OCI-LY1 (cell line): ENCODE data around the gene COBL.

Experiments
- CTCF ChIP-seq: fragments of 200-600 bp; sonication (generic), shearing (Covaris generic); IDR thresholded peaks from 2 replicates; pipeline ENCODE4 v1.5.1; 2017; ENCODE audit warnings: mild to moderate bottlenecking, antibody characterized with exemption, low read length, moderate library complexity, mixed read lengths
- EZH2 ChIP-seq: fragments of 200-600 bp; sonication (generic), shearing (Covaris generic); IDR thresholded peaks from 2 replicates; pipeline ENCODE4 v1.8.0; 2017; ENCODE audit warnings: borderline replicate concordance, mixed run types, mild to moderate bottlenecking, antibody characterized with exemption, low read length, moderate library complexity, mixed read lengths

GRCh38 chr7:51280156-51280555 is 36.5 kb downstream of the COBL start:
- TF ChIP-seq CTCF: no peak
- TF ChIP-seq EZH2: no peak
